ENCODE data around the gene NTMT1. TPM values are rescaled to one million over a fixed set of nuclear protein-coding genes. Genes with fewer than 3 reads are reported as not detected.
A peak's percentile ranks its signal among the peaks of the same experiment; 100 is the strongest.

The NTMT1 gene, protein sequence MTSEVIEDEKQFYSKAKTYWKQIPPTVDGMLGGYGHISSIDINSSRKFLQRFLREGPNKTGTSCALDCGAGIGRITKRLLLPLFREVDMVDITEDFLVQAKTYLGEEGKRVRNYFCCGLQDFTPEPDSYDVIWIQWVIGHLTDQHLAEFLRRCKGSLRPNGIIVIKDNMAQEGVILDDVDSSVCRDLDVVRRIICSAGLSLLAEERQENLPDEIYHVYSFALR
- total RNA-seq: 32.6 and 40.8 TPM in 2 replicates

DNA sequence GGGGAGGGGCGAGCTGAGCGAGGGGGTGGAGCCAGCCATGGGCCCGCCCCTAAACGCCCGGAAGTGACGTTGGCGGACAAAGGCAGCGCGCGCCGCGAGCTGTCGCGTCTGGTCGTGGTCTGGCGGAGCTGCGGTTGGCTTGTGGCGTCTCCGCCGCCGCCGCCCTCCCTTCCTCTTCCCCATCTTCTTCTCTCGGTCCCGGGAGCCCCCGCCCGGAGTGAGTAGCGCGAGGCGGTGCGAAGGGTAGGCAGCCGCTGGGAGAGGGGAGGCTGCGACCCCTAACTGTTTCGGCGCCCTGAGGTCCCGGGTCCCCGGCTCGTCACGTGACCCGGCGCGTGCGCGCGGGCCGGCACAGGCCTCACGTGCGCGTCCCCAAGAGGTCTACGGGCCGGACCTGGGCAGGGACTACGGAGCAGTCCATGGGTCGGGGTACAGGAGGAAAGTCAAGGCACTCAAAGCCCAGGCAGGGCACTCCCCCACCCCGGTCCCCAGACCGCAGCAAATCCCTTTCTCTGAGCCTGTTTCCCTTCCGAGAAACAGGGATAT lies at the start of gene NTMT1:
Gene NTMT1 (plus strand): TSS at position 85 of the 546 bp plus-strand sequence. CDS start 6,541 bp downstream, outside the sequence.
- peaks cover 8% of the 10 kb centered on the region for H3K36me3 ChIP-seq (ENCODE audit: control insufficient read depth, insufficient read depth, low read length)
- DNase-seq (ENCODE audit: low read depth): peak; percentile 40
- no peaks in the 10 kb centered on the region for H3K27me3 ChIP-seq (ENCODE audit: control insufficient read depth, insufficient read depth, low read length)
- FAIRE-seq: no peak
- H3K4me3 ChIP-seq (ENCODE audit: low read depth, low read length): peak within 1 kb of the TSS; percentile 58
- no peak for TF ChIP-seq CTCF (IDR thresholded peaks at IDR 0.05; ENCODE audit: insufficient read depth, low read length, severe bottlenecking)

GRCh38 chr9:129576546-129577543 lies 49.1 kb upstream of the NTMT1 start:
- H3K36me3 ChIP-seq (ENCODE audit: control insufficient read depth, insufficient read depth, low read length): no peaks in the 10 kb centered on the region
- FAIRE-seq (no peak), DNase-seq (ENCODE audit: low read depth) (no peak)
- TF ChIP-seq CTCF (IDR thresholded peaks at IDR 0.05; ENCODE audit: insufficient read depth, low read length, severe bottlenecking): no peak
- H3K4me3 ChIP-seq (ENCODE audit: low read depth, low read length): no peak overlapping the region
- H3K27me3 ChIP-seq (ENCODE audit: control insufficient read depth, insufficient read depth, low read length): no peaks in the 10 kb centered on the region

DNA sequence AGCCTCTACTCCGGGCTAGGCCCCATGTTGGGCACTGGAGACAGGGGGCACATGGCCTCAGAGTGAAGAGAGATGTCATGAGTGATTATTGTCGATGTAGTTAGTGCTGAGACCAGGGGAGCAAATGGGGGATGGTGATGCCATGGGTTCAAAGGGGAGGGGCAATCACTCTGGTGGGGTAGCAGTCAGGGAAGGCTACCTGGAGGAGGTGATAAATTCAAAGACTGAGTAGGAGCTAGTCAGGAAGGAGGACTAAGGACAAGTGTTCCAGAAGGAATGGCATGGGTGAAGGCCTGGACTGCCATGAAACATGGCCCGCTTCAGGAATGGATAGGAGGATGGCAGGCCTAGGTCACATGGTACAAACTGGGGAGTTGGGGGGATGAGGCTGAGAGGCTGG lies 46.7 kb upstream of the NTMT1 start:
- TF ChIP-seq CTCF (IDR thresholded peaks at IDR 0.05; ENCODE audit: insufficient read depth, low read length, severe bottlenecking): no peak

GRCh38 chr9:129580211-129580915 lies 45.6 kb upstream of the NTMT1 start:
- FAIRE-seq (no peak), DNase-seq (ENCODE audit: low read depth) (no peak)
- Histone ChIP-seq H3K36me3 (ENCODE audit: control insufficient read depth, insufficient read depth, low read length) (no peaks in the 10 kb centered on the region), H3K4me3 (ENCODE audit: low read depth, low read length) (no peak overlapping the region), H3K27me3 (ENCODE audit: control insufficient read depth, insufficient read depth, low read length) (no peaks in the 10 kb centered on the region)
- TF ChIP-seq CTCF (IDR thresholded peaks at IDR 0.05; ENCODE audit: insufficient read depth, low read length, severe bottlenecking): no peak

More for the DNA sequence above, 46.7 kb upstream of the NTMT1 start:
- DNase-seq (ENCODE audit: low read depth): no peak
- Histone ChIP-seq H3K36me3 (ENCODE audit: control insufficient read depth, insufficient read depth, low read length) (no peaks in the 10 kb centered on the region), H3K4me3 (ENCODE audit: low read depth, low read length) (no peak overlapping the region), H3K27me3 (ENCODE audit: control insufficient read depth, insufficient read depth, low read length) (no peaks in the 10 kb centered on the region)
- FAIRE-seq: no peak

DNA sequence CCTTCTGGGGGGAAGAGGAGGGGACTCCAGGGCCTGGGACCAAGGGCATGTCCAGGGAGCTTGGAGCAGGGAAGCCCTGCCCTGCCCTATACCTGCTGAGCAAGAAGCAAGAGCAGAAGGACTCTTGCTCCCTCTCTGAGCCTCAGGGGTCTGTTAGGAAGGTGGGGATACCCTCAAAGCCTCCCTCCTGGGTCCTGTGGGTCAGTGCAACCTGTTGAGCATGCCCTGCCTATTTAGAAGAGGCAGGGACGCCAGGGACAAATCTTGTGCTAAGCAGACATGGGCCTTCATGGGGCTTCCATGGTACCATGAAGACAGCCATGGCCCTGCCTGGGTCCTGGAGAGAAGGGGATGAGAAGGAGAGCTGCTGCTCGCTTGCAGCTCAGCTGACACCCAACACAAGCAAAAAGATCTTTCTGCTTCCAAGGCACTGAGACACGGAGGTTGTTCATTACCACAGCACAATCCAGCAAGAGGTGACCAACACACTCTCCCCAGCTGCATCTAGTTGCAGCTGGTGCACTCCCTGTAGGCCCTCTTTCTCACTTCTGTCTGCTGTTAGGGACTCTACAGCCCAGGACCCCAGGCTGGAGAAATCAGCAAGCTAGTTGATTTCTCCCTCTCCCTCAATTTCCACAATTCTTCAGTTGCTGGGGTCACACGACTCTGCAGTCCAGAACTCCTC lies 44.3 kb upstream of the NTMT1 start:
- FAIRE-seq: no peak

More for the DNA sequence above, 44.3 kb upstream of the NTMT1 start:
- DNase-seq (ENCODE audit: low read depth): no peak
- Histone ChIP-seq H3K27me3 (ENCODE audit: control insufficient read depth, insufficient read depth, low read length) (no peaks in the 10 kb centered on the region), H3K36me3 (ENCODE audit: control insufficient read depth, insufficient read depth, low read length) (no peaks in the 10 kb centered on the region), H3K4me3 (ENCODE audit: low read depth, low read length) (no peak overlapping the region)
- no peak for TF ChIP-seq CTCF (IDR thresholded peaks at IDR 0.05; ENCODE audit: insufficient read depth, low read length, severe bottlenecking)
